Subcutaneous adipose tissue (tissue), 4 donors: ENCODE measurements around the gene ABCA3. TPM values are rescaled to one million over a fixed set of nuclear protein-coding genes. Genes with fewer than 3 reads are reported as not detected.

Experiments used
- total RNA-seq, 4 donors: library from RNA; depleted of rRNA; stranded (reverse); fragments of >200 nt; gene quantifications; one replicate each; pipeline ENCODE4 v1.1.0, GENCODE V29; 2016
- TF ChIP-seq, protein P1 (sequence below): fragments of 450-650 bp; IDR thresholded peaks from one replicate; pipeline ENCODE4 v1.5.1; 2016; ENCODE audit warnings: low read depth, mild to moderate bottlenecking, control low read depth, antibody characterized with exemption, moderate library complexity

Gene ABCA3
- total RNA-seq, 4 donors from 2014 or later: 7.0 to 24.9 (median 9.5) TPM

DNA sequence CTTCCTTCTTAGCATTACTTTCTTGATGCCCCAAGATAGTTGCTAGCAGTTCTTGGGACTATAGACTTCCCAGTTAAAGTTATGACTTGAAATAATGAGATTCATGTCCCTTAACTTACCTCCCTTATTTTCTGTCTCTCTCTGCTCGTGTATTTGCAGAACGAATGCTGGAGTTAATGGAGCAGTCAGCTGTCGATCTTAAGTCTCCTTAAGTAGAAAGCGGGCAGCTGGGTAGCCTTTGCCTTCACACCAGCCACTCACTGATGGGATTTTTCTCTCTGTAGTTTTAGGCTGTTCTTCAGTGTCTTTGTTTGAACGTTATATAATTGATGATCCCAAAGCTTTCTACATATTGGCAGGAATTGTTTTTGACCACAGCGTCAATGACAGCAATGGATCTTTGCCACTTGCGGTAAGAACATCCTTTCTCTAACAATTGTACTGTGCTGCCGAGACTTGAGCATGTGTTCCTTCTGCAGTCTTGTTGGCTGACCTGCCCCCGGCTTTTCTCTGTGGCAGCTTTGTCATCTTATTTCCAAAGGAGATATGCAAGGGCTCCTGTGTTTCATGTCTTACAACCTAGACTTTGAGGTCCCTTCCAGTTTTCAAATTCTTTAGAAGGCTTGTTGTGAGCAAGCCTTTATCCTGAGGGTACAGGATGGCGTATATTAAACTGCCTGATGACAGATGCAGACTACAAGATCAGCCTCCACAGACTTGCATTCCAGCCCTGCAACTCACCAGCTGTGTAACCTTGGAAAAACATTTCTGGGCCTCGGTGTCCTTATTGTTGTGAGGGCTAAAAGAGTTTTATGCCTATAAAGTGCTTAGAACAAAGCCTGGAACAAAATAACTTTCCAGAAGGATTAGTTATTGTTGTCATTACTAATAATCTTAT lies 25.1 kb upstream of the ABCA3 start:
- TF ChIP-seq, protein P1, sequence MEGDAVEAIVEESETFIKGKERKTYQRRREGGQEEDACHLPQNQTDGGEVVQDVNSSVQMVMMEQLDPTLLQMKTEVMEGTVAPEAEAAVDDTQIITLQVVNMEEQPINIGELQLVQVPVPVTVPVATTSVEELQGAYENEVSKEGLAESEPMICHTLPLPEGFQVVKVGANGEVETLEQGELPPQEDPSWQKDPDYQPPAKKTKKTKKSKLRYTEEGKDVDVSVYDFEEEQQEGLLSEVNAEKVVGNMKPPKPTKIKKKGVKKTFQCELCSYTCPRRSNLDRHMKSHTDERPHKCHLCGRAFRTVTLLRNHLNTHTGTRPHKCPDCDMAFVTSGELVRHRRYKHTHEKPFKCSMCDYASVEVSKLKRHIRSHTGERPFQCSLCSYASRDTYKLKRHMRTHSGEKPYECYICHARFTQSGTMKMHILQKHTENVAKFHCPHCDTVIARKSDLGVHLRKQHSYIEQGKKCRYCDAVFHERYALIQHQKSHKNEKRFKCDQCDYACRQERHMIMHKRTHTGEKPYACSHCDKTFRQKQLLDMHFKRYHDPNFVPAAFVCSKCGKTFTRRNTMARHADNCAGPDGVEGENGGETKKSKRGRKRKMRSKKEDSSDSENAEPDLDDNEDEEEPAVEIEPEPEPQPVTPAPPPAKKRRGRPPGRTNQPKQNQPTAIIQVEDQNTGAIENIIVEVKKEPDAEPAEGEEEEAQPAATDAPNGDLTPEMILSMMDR: no peak

DNA sequence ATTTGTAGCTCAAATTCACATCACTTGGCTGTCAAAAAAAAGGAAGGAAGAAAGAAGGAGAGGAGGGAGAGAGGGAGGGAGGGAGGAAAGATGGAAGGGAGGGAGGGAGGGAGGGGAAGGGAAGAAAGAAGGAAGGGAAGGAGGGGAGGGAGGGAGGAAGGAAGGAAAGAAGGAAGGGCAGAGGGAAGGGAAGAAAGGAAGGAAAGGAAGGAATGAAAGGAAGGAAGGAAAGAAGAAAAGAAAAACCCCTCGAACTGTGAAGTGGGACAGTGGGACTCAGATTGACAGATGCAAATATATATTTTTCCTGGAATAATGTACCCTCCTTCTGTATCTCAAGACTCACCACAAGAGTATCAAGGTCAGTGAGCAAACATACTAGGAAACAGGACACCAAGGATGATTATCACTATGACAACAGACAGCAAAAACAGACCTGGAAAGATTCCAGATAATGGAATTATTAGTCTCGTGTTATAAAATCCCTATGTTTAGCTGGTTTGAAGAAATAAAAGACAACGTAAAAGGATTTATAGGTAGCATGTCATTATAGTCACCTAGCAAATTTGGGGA lies 24.2 kb upstream of the ABCA3 start:
- TF ChIP-seq, protein P1: no peak

DNA sequence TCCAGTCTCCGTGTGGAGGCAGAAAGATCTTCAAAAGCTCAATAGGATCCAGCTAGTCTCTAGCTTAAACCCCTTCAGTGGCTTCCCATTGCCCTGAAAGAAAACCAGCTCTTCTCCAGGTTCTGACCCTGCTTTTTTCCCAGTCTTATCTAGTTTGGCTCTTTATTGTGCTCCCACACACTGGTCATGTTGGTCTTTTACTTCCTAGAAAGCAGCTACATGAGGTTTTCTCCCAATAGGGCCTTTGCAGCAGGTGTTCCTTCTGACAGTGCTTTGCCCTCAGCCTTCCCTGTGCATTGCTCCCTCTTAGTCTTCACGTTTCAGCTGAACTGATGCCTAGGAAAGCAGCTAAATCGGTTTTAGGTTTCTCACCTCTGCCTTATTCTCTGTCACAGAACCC lies 21.7 kb upstream of the ABCA3 start:
- TF ChIP-seq, protein P1: no peak

DNA sequence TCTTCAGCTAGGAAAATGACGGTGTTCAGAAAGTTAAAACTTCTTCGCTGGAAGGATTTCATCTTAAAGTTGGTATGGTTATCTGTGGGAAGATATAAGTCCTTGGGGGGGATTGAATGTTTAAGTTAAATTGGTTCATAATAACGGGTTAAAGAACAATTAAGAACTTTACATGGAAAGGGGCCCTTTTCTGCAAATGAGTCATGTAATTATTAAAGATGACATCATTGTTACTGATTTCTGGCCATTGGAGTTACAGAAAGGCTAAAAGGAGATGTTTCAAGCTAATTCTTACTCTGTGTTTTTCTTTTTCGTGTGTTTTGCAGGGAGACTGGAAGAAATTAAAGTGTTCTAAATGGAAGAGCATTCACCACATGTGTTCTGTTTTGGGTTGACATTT lies 20.6 kb upstream of the ABCA3 start:
- TF ChIP-seq, protein P1: no peak

DNA sequence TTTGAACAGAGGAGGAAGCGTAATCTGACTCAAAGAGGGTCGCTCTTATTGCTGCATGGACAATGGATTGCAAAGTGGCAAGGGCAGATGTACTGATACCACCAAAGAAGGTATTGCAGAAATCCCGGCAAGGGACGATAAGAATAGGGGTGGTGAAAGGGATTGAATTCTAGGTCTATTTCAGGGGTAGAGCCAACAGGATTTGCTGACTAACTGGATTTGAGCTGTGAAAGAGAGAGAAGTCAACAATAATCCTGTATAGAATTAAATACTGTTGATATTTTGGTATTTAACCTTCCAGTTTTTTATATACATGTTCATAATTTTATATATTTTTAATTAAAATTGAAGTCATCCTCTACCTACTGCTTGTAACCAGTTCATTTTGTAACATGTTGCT lies 19.4 kb upstream of the ABCA3 start:
- TF ChIP-seq, protein P1: no peak

DNA sequence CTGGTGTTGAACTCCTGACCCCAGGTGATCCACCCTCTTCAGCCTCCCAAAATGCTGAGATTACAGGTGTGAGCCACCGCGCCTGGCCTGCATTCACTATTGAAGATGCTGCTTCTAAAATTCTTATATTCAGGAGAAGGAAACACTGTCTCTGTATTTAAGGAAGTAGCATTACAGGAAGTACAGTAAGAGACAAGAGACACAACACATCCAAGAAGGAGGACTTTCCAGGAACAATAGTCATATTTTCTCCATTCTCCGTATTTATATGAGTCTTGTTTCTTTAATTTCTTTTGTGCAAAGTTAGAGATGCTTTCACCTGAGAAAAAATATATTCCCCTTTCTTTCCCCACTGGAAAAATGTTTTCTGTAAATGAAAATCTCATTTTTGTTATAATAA lies 18.3 kb upstream of the ABCA3 start:
- TF ChIP-seq, protein P1: no peak

DNA sequence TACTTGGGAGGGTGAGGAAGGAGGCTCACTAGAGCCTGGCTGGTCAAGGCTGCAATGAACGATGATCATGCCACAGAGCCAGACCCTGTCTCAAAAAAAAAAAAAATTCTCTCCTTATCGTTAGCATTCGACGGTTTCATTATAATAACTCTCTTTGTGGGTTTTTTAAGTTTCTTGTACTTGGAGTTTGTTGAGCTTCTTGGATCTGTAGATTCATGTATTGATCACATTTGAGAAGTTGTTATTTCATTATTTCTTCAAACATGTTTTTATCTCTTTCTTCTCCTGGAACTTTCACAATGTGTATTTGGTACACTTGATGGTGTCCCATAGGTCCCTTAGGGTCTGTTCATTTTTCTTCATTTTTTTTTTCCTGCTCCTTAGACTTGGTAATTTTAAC lies 16.8 kb upstream of the ABCA3 start:
- TF ChIP-seq, protein P1: no peak
